DND-41 (cell line): ENCODE results near the gene DDX27.

ENCODE experiments used
- EZH2 ChIP-seq: IDR thresholded peaks from 3 replicates; pipeline ENCODE4 v1.6.1; 2012; ENCODE audit warnings: borderline replicate concordance, low read depth, mild to moderate bottlenecking, moderate library complexity, low read length, inconsistent platforms; ENCODE audit not compliant: severe bottlenecking
- TF ChIP-seq, protein P1 (sequence below): IDR thresholded peaks from 2 replicates; pipeline ENCODE4 v1.5.1; 2012; ENCODE audit warnings: borderline replicate concordance, low read length, moderate library complexity, mild to moderate bottlenecking; ENCODE audit not compliant: poor library complexity, severe bottlenecking; ENCODE audit errors: extremely low read depth

DNA sequence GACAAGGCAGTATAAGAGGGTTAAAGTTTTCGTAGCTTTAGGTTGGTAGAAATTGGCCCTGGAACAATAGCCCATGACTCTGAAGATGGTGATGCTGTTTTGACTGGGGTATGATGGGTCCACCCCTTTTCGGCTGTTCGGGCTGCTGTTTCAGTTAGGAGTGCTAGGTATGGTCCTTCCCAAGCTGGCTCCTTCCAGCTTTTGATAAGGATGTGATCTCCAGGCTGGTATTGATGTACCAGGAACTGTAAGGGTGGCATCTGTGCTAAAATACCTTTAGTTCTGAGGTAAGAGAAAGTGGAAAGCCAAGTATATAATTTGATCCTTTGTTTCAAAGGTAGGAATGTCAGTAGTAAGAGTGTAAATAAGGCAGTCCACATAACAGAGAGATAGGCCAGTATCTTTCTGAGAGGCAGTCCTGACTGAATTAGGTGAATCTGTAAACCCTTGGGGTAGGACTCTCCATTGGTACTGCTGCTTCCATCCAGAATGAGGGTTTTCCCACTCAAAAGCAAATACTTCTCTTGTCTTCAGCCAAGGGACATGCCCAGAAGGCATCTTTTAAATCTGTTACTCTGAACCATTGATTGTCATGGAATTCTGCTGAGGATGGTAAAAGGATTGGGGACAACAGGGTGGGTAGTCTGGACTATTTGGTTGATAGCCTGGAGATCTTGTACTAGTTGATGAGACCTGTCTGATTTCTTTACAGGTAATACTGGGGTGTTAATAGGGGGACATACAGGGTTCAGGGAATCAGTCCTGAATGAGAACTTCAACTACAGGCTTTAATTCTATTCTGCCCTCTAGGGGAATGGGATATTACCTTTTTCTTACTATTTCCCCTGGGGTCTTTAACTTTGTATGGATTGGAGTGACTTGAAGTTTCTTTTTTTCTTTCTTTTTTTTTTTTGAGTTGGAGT, 64.7 kb downstream of the DDX27 start:
- TF ChIP-seq, protein P1, sequence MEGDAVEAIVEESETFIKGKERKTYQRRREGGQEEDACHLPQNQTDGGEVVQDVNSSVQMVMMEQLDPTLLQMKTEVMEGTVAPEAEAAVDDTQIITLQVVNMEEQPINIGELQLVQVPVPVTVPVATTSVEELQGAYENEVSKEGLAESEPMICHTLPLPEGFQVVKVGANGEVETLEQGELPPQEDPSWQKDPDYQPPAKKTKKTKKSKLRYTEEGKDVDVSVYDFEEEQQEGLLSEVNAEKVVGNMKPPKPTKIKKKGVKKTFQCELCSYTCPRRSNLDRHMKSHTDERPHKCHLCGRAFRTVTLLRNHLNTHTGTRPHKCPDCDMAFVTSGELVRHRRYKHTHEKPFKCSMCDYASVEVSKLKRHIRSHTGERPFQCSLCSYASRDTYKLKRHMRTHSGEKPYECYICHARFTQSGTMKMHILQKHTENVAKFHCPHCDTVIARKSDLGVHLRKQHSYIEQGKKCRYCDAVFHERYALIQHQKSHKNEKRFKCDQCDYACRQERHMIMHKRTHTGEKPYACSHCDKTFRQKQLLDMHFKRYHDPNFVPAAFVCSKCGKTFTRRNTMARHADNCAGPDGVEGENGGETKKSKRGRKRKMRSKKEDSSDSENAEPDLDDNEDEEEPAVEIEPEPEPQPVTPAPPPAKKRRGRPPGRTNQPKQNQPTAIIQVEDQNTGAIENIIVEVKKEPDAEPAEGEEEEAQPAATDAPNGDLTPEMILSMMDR = no peak
- TF ChIP-seq EZH2 = no peak
